ENCODE measurements around the gene MED27. TPM values are rescaled to one million over a fixed set of nuclear protein-coding genes. Genes with fewer than 3 reads are reported as not detected.

Gene MED27
- total and polyA plus RNA-seq, 2 of the 13 experiments (the other 11 are each of a cell fraction or from before 2014, with no cell fraction given) = 16.9 to 19.0 TPM

- 88% methylated on average over 10 of the region's 11 CpGs for WGBS (ENCODE audit: low lambda C conversion rate)
- H3K4me1 ChIP-seq (ENCODE audit: insufficient read depth, low read length) = no peaks in the 10 kb centered on the region
- ATAC-seq (no peak), FAIRE-seq (no peak), DNase-seq (ENCODE audit: low spot score) (no peak)
- H3K4me3 ChIP-seq (replicated peaks in 1 of 3; ENCODE audit: insufficient read depth in 1 of 3, low read depth in 2 of 3, low read length in 3 of 3) = no peak overlapping the region
- no peak overlapping the region for H3K9ac ChIP-seq (ENCODE audit: insufficient read depth, low read depth, low read length)
- TF ChIP-seq DMTF1 (CRISPR knock-in tag; IDR thresholded peaks at IDR 0.05) (no peak), HNF4A (CRISPR knock-in tag; IDR thresholded peaks at IDR 0.05) (peak; percentile 21; the same call in 1 of the 2 replicates), YY1 (IDR thresholded peaks at IDR 0.05; ENCODE audit: insufficient read depth, insufficient replicate concordance, low read depth, low read length) (no peak), MAFK (conservative IDR thresholded peaks at IDR 0.05 in 1 of 2, IDR thresholded peaks at IDR 0.05 in 1 of 2; ENCODE audit: low read length in 2 of 2) (0 out of 4 replicates have a peak, but pooled peaks of 1 of the 2 experiments have one; percentile 11)
- H3K36me3 ChIP-seq (replicated peaks in 1 of 2; ENCODE audit: control insufficient read depth in 1 of 2, insufficient read depth in 2 of 2, low read length in 2 of 2) = peaks cover 0 to 12% of the 10 kb centered on the region in 2 experiments; a peak in 2 of 5 replicates
- in situ Hi-C loops (cut with HindIII; ENCODE audit: extremely low pct_ligation_motif_present, low pct_unique_long_range_greater_than_20kb) (no loop called here), intact Hi-C loops (cut with micrococcal nuclease; ENCODE audit: unreplicated experiment) (no loop called here)
- no peaks in the 10 kb centered on the region for H4K20me1 ChIP-seq (ENCODE audit: insufficient read depth, low read length)
- no TSS peak for BruUV-seq (replicated peaks)
- H3K27me3 ChIP-seq (ENCODE audit: control insufficient read depth in 1 of 2, insufficient read depth in 2 of 2, low read length in 2 of 2) = no peaks in the 10 kb centered on the region
- no peak overlapping the region for H2AFZ ChIP-seq (ENCODE audit: low read length)
- CTCF ChIA-PET (ENCODE audit: low intra/inter-chr PET ratio, low total read pairs) = no interaction called here
- POLR2A ChIA-PET = no interaction called here
- no peaks in the 10 kb centered on the region for H3K9me3 ChIP-seq (ENCODE audit: low read length)
- H3K27ac ChIP-seq (ENCODE audit: extremely low read length, insufficient read depth, low read length) = no peak overlapping the region
- no peaks in the 10 kb centered on the region for H3K79me2 ChIP-seq (ENCODE audit: insufficient read depth, low read length)
- no peak overlapping the region for H3K4me2 ChIP-seq (ENCODE audit: low read depth, low read length)
Measured at GRCh38 chr9:131889437-131890251, 190.0 kb downstream of the MED27 start.

GRCh38 chr9:131888923-131889322 lies 190.7 kb downstream of the MED27 start:
- H3K27me3 ChIP-seq (ENCODE audit: control insufficient read depth in 1 of 2, insufficient read depth in 2 of 2, low read length in 2 of 2) = no peaks in the 10 kb centered on the region
- ATAC-seq (no peak), FAIRE-seq (no peak), DNase-seq (ENCODE audit: low spot score) (no peak)
- no peaks in the 10 kb centered on the region for H3K79me2 ChIP-seq (ENCODE audit: insufficient read depth, low read length)
- TF ChIP-seq DR1 (CRISPR knock-in tag; IDR thresholded peaks at IDR 0.05) (no peak), REXO4 (CRISPR knock-in tag; IDR thresholded peaks at IDR 0.05; ENCODE audit: borderline replicate concordance) (no peak), EED (CRISPR knock-in tag; IDR thresholded peaks at IDR 0.05) (no peak), ZNF24 (IDR thresholded peaks at IDR 0.05) (no peak), HOXA7 (CRISPR knock-in tag; IDR thresholded peaks at IDR 0.05) (no peak), ZNF749 (CRISPR knock-in tag; IDR thresholded peaks at IDR 0.05; ENCODE audit: borderline replicate concordance) (no peak), E2F1 (CRISPR knock-in tag; IDR thresholded peaks at IDR 0.05) (no peak)
- CTCF ChIA-PET (ENCODE audit: low intra/inter-chr PET ratio, low total read pairs) = no interaction called here
- no peak overlapping the region for H3K9ac ChIP-seq (ENCODE audit: insufficient read depth, low read depth, low read length)
- 88% methylated on average over 2 of the region's 2 CpGs for whole genome bisulfite sequencing (ENCODE audit: low lambda C conversion rate)
- no peaks in the 10 kb centered on the region for H4K20me1 ChIP-seq (ENCODE audit: insufficient read depth, low read length)
- H3K4me2 ChIP-seq (ENCODE audit: low read depth, low read length) = no peak overlapping the region
- no peak overlapping the region for H3K4me3 ChIP-seq (replicated peaks in 1 of 3; ENCODE audit: insufficient read depth in 1 of 3, low read depth in 2 of 3, low read length in 3 of 3)
- no peak overlapping the region for H2AFZ ChIP-seq (ENCODE audit: low read length)
- H3K9me3 ChIP-seq (ENCODE audit: low read length) = no peaks in the 10 kb centered on the region
- intact Hi-C loops (cut with micrococcal nuclease; ENCODE audit: unreplicated experiment) (no loop called here), in situ Hi-C loops (cut with HindIII; ENCODE audit: extremely low pct_ligation_motif_present, low pct_unique_long_range_greater_than_20kb) (no loop called here)
- H3K27ac ChIP-seq (ENCODE audit: extremely low read length, insufficient read depth, low read length) = no peak overlapping the region
- H3K36me3 ChIP-seq (replicated peaks in 1 of 2; ENCODE audit: control insufficient read depth in 1 of 2, insufficient read depth in 2 of 2, low read length in 2 of 2) = peaks cover 0 to 12% of the 10 kb centered on the region in 2 experiments; a peak in 2 of 5 replicates
- H3K4me1 ChIP-seq (ENCODE audit: insufficient read depth, low read length) = no peaks in the 10 kb centered on the region
- no TSS peak for BruUV-seq (replicated peaks)
- POLR2A ChIA-PET = no interaction called here
